GM19467 (cell line): Measurements from ENCODE around the gene REM2.

Experiments used
- ATAC-seq: cut with Tn5 transposase; IDR thresholded peaks from one replicate; pipeline ENCODE4 v1.9.1; 2021; ENCODE audit warnings: mild to moderate bottlenecking, moderate library complexity; ENCODE audit not compliant: unreplicated experiment

The REM2 gene

DNA sequence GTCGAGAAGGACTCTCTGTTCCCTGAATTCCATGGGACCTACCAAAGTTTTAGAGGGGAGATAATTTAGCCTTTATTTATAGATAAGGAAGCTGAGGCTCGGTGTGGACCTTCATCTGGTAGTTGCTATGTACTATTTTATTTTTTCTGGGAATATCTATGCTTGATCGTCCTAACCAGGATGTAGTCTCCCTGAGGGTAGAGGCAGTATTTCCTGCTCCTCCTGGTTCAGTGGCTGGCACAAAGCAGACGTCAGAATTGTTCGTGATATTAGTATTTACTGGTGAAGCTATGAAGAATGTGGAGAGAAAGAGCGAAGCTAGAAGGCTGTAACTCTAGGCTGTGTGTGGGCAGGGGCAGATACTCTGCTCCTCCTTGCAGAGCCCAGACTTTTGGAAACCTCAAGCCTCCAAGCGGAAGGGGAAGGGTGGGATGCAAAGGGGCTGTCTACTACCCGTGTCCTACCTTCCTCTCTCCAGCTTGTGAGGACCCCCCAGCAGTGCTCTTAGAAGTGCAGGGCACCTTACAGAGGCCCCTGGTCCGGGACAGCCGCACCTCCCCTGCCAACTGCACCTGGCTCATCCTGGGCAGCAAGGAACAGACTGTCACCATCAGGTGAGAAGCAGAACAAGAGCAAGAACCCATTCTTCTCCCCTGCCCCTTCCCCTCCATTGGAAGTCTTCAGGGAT, 10.0 kb upstream of the REM2 start:
- ATAC-seq: no peak

DNA sequence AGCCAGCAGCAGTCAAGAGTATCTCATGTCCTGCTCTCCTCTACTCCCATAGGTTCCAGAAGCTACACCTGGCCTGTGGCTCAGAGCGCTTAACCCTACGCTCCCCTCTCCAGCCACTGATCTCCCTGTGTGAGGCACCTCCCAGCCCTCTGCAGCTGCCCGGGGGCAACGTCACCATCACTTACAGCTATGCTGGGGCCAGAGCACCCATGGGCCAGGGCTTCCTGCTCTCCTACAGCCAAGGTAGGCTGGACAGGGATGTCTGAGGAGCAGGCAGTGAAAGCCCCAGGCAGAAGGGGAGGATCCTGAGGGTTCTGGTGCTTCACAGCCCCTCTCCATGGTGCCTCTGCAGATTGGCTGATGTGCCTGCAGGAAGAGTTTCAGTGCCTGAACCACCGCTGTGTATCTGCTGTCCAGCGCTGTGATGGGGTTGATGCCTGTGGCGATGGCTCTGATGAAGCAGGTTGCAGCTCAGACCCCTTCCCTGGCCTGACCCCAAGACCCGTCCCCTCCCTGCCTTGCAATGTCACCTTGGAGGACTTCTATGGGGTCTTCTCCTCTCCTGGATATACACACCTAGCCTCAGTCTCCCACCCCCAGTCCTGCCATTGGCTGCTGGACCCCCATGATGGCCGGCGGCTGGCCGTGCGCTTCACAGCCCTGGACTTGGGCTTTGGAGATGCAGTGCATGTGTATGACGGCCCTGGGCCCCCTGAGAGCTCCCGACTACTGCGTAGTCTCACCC, 7.8 kb upstream of the REM2 start:
- ATAC-seq: no peak

- no peak for ATAC-seq
These were observed 7.2 kb upstream of the REM2 start for GRCh38 chr14:22875748-22876319.

- ATAC-seq: no peak
These were observed 6.0 kb upstream of the REM2 start for GRCh38 chr14:22877000-22877501.

- ATAC-seq: no peak
These were observed 4.5 kb upstream of the REM2 start for GRCh38 chr14:22878271-22879246.

DNA sequence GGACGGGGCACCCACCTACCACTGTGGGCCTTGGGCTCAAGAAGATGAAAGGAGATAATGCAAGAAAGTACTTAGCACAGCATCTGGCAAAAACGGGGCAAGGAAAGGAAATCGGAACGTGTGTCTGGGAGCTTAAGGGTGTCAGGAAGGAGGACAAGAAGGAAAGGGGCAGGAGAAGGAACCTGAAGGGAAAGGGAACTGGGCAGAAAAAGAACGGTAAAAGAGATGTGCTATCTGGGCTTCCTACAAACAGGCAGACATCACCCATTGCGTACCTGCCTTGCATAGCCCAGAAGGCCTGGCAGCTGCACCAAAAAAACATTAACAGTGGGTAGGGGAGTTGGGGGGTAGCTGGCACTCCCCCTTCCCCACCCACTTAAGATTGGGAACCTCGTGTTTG, 958 bp upstream of the REM2 start:
- no peak for ATAC-seq

- no peak for ATAC-seq
These were observed 371 bp upstream of the REM2 start for GRCh38 chr14:22882529-22883172.

DNA sequence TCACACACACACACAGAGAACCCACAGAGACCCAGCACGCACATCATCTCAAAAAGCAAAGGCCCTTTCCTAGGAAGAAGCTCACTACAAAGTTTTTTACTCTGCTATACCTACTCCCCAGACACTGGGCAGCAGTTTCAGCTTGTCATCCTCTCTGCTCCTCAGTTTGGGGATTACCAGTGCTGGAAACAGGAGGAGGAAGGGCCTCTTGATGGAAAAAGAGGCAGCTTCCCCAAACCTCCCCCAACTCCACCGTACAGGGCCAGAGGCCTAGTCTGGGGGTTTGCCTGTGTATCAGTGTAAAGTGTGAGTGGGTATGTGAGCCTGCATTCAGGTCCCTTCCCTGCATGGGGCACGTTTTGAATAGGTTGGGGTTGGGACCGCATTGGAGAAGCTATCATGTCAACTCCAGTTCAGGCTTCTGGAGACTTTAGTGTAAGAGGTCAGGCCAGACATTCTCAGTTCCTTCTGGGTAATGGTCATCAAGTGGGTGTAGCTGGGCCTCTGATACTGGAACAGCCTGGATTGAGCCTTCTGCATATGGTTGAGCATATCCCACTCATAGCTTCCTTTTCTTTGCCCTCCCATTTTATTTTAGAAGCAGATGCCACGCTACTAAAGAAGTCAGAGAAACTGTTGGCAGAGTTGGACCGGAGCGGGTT, 1.2 kb downstream of the REM2 start:
- ATAC-seq: no peak

GRCh38 chr14:22884738-22885523, 1.9 kb downstream of the REM2 start:
- no peak for ATAC-seq

- ATAC-seq: no peak
These were observed 3.0 kb downstream of the REM2 start for GRCh38 chr14:22885975-22886374.

GRCh38 chr14:22886500-22887259, 3.7 kb downstream of the REM2 start:
- peak; percentile 36 for ATAC-seq

DNA sequence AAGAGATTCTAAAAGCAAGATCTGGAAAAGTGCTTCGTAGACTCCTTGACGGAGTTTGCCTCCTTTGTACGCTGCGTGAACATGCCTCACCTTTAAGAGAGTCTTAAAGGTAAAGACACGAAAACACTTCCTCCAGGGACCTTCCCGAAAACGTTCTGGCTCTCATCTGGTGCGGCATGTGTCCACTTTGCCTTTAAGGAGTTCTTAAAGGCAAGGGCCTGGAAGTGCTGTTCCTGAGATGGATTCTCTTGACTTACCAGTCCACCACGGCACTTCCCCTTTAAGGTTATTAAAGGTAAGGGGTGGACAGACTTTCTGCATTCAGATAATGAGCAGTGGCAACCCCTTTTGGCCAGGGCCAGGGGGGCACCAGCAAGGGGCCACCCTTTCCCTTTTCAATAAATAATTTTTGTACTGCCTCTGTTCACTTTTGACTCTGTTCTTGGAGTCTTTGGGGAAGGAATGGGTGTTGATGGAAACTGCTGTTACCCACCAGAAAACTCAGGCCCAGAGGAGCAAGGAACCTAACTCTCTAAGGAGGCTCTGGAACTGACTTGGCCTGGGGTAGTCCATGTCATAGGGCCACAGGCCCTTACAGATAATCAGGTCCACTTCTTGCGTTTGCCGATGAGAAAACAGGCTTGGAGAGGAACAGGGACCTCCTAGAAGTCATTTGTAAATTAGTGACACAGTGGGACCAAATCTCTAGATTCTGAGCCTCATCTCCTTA, 4.4 kb downstream of the REM2 start:
- peak; percentile 36 for ATAC-seq

DNA sequence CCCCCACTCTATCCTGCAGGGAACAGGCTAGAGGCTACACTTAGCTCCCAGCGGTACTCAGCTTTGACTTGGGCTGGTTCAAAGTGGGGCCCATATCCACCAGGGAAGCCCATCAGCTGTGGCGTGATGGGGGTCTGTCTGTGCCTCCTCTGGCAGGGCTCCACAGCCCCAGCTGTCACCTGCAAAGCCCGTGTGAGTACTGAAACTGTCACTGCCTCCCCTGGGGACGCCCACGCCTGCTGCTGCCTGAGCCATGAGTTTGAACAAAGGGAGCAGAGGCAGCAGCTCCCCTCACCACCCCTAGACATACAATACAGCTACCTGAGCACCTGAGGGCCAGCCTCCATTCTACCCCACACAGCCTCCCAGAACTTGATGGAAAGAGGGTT, 5.0 kb downstream of the REM2 start:
- peak; percentile 40 for ATAC-seq

- ATAC-seq: no peak
These were observed 5.6 kb downstream of the REM2 start for GRCh38 chr14:22888662-22889061.

- ATAC-seq: no peak
These were observed 7.4 kb downstream of the REM2 start for GRCh38 chr14:22890416-22890815.

DNA sequence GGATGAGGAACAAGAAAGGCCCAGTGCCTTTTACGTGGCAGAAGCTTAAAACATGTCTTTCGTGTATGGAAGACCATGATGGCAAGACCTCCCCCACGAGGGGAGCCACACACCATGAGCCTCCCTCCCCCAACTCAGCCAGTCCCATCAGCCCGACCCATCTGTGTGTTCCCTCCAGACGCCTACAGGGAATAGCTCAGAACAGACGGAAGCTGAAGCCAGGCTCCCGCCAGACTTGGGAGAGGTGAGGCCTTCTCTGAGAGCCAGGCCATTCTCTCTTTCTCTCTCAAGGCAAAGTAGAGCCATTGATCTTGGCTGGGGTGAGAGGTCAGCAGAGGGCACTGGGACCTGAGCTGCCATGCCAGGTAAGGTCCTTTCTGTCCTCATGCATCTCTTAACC, 9.5 kb downstream of the REM2 start:
- no peak for ATAC-seq

- no peak for ATAC-seq
These were observed 10.7 kb downstream of the REM2 start for GRCh38 chr14:22893706-22894105.

DNA sequence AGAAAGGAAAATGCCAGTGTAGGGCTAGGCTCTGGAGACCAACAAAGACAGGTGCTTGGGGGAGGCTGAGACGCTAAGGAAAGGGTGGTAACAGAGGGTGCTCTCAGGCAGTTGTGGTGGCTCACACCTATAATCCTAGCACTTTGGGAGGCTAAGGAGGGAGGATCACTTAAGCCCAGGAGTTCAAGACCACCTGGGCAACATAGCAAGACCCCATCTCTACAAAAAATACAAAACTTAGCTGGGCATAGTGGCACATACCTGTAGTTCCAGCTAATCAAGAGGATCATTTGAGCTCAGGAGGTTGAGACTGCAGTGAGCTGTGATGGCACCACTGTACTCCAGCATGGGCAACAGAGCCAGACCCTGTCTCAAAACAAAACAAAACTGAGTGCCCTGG, 12.4 kb downstream of the REM2 start:
- no peak for ATAC-seq
